Effector memory CD8-positive, alpha-beta T cell (primary cell): Measurements from ENCODE around the gene MAG.
A peak's percentile ranks its signal among the peaks of the same experiment; 100 is the strongest.

Experiments used
- ATAC-seq: fragments of 150-1000 bp; cut with Tn5 transposase; replicated peaks from 2 replicates; pipeline ENCODE4 v1.10.0; 2021; ENCODE audit warnings: mild to moderate bottlenecking, moderate library complexity
- DNase-seq, 3 experiments: peaks; one replicate each; pipeline ENCODE4 v3.0.0; 2021
- H3K27ac Mint-ChIP-seq, 2 donors: one replicate each; pipeline ENCODE4 v1.8.0; 2022; ENCODE audit warnings: mild to moderate bottlenecking in 2 of 2, mixed read lengths in 2 of 2, moderate library complexity in 2 of 2
- H3K27me3 Mint-ChIP-seq, 2 donors: one replicate each; pipeline ENCODE4 v1.8.0; 2022; ENCODE audit warnings: mixed read lengths in 2 of 2
- H3K36me3 Mint-ChIP-seq: one replicate; pipeline ENCODE4 v1.8.0; 2022; ENCODE audit warnings: mild to moderate bottlenecking, moderate library complexity, mixed read lengths; ENCODE audit not compliant: insufficient read depth
- H3K4me1 Mint-ChIP-seq, 2 donors: one replicate each; pipeline ENCODE4 v1.8.0; 2022; ENCODE audit warnings: low read depth in 2 of 2, mixed read lengths in 2 of 2
- H3K4me3 Mint-ChIP-seq, 2 donors: one replicate each; pipeline ENCODE4 v1.8.0; 2022; ENCODE audit warnings: mild to moderate bottlenecking in 2 of 2, mixed read lengths in 2 of 2, moderate library complexity in 2 of 2
- H3K9me3 Mint-ChIP-seq, 2 donors: one replicate each; pipeline ENCODE4 v1.8.0; 2022; ENCODE audit warnings: mixed read lengths in 2 of 2

The MAG gene

GRCh38 chr19:35293363-35293739 lies 1.4 kb downstream of the MAG start:
- no peak for DNase-seq
- Mint-ChIP-seq H3K4me3 (no peak overlapping the region), H3K4me1 (peaks cover 0 to 2% of the 10 kb centered on the region in 2 donors), H3K9me3 (no peaks in the 10 kb centered on the region), H3K27ac (no peak overlapping the region), H3K27me3 (peaks cover 0 to 12% of the 10 kb centered on the region in 2 donors), H3K36me3 (no peaks in the 10 kb centered on the region)
- no peak for ATAC-seq

- H3K4me3 Mint-ChIP-seq = no peak overlapping the region
- ATAC-seq (no peak), DNase-seq (no peak)
- no peak overlapping the region for H3K27ac Mint-ChIP-seq
- H3K9me3 Mint-ChIP-seq = no peaks in the 10 kb centered on the region
- H3K4me1 Mint-ChIP-seq = peaks cover 0 to 2% of the 10 kb centered on the region in 2 donors
- no peaks in the 10 kb centered on the region for H3K36me3 Mint-ChIP-seq
- peaks cover 0 to 12% of the 10 kb centered on the region in 2 donors for H3K27me3 Mint-ChIP-seq
These were observed 1.8 kb downstream of the MAG start for GRCh38 chr19:35293808-35294207.

DNA sequence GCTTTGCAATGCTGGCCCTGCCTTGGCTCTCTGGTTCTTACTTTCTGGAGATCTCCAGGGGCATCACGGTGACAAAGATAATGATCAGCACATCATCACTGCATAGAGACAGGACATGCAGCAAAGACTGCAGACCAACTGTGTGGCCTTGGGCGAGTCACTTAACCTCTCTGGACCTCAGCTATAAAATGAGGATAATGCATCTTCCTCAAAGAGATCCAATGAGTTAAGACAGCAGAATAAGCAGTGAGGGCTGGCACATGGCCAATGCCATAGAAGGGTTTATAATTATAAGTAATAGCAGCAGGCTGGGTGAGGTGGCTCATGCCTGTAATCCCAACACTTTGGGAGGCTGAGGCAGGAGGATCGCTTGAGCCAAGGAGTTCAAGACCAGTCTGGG lies 2.4 kb downstream of the MAG start:
- ATAC-seq = no peak
- Mint-ChIP-seq H3K4me3 (no peak overlapping the region), H3K27ac (no peak overlapping the region), H3K4me1 (peaks cover 0 to 2% of the 10 kb centered on the region in 2 donors), H3K9me3 (no peaks in the 10 kb centered on the region), H3K36me3 (no peaks in the 10 kb centered on the region), H3K27me3 (peaks cover 0 to 12% of the 10 kb centered on the region in 2 donors)
- DNase-seq = no peak

DNA sequence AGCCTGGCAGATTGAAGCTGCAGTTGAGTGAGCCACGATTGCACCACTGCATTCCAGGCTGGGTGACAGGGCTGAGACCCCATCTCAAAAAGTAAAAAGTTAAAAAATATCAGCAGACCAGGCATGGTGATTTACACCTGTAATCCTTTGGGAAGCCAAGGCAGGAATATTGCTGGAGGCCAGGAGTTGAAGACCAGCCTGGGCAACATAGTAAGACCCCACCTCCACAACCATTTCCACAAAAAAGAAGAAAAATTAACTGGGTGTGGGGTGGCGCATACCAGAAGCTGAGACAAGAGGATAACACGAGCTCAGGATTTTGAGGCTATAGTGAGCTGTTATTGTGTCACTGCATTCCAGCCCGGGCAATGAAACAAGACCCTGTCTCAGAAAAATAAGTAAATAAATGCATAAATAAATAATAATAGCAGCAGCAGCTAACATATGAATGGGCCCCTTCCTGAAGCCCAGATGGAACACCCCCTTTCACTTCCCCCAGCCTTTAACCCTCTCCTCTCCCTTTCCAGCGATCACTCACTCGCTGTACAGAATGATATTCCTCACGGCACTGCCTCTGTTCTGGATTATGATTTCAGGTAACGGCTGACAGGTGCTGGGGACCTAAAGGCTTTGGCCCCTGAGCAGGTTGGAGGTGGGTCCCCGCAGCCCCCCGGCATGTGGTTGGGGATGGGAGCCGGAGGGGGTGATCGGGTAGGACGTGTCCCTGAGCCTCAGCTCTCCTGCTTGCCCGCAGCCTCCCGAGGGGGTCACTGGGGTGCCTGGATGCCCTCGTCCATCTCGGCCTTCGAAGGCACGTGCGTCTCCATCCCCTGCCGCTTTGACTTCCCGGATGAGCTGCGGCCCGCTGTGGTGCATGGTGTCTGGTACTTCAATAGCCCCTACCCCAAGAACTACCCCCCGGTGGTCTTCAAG lies 3.2 kb downstream of the MAG start:
- DNase-seq (no peak), ATAC-seq (no peak)
- Mint-ChIP-seq H3K4me3 (no peak overlapping the region), H3K27me3 (peaks cover 0 to 12% of the 10 kb centered on the region in 2 donors), H3K4me1 (peaks cover 0 to 2% of the 10 kb centered on the region in 2 donors), H3K27ac (no peak overlapping the region), H3K9me3 (no peaks in the 10 kb centered on the region), H3K36me3 (no peaks in the 10 kb centered on the region)

DNA sequence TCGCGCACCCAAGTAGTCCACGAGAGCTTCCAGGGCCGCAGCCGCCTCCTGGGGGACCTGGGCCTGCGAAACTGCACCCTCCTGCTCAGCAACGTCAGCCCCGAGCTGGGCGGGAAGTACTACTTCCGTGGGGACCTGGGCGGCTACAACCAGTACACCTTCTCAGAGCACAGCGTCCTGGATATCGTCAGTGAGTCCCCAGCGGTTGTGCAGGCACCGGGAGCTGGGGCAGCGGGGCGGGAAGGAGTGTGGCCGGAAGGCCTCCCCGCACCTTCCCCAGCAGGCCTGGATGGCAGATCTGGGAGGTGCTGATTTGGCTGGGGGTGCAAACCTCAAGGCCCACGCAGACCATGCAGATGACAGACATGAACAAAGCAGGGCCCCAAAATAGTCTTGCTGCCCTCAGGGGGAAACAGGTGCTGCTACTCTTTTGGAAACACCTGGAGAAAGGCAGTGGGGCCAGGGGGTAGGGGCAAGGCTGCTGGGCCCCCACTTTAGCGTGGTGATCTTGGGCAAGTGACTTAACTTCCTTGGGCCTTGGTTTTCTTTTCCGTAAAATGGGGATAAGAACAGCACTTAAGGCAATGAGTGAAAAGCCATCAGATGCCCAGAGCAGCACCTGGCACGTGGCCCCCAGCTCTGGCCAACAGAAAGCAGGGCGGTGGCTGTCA lies 4.0 kb downstream of the MAG start:
- Mint-ChIP-seq H3K27me3 (peaks cover 0 to 7% of the 10 kb centered on the region in 2 donors), H3K4me3 (peak overlapping the region in 1 of 2 donors; percentile 23), H3K36me3 (no peaks in the 10 kb centered on the region), H3K9me3 (no peaks in the 10 kb centered on the region), H3K4me1 (peaks cover 0 to 2% of the 10 kb centered on the region in 2 donors), H3K27ac (no peak overlapping the region)
- DNase-seq (peak; percentile 16 to 27 (median 23)), ATAC-seq (peak; percentile 83)

- ATAC-seq (no peak), DNase-seq (no peak)
- no peak overlapping the region for H3K4me3 Mint-ChIP-seq
- H3K36me3 Mint-ChIP-seq = no peaks in the 10 kb centered on the region
- no peaks in the 10 kb centered on the region for H3K27me3 Mint-ChIP-seq
- no peaks in the 10 kb centered on the region for H3K9me3 Mint-ChIP-seq
- H3K27ac Mint-ChIP-seq = no peak overlapping the region
- peaks cover 0 to 2% of the 10 kb centered on the region in 2 donors for H3K4me1 Mint-ChIP-seq
These were observed 4.9 kb downstream of the MAG start for GRCh38 chr19:35296644-35297514.

- Mint-ChIP-seq H3K27ac (no peak overlapping the region), H3K36me3 (no peaks in the 10 kb centered on the region), H3K4me3 (no peak overlapping the region), H3K4me1 (peaks cover 0 to 2% of the 10 kb centered on the region in 2 donors), H3K9me3 (no peaks in the 10 kb centered on the region), H3K27me3 (no peaks in the 10 kb centered on the region)
- ATAC-seq (no peak), DNase-seq (no peak)
These were observed 5.5 kb downstream of the MAG start for GRCh38 chr19:35297515-35297848.

GRCh38 chr19:35297922-35298321 lies 6.0 kb downstream of the MAG start:
- H3K4me1 Mint-ChIP-seq = peaks cover 0 to 2% of the 10 kb centered on the region in 2 donors
- H3K27ac Mint-ChIP-seq = no peak overlapping the region
- no peak for ATAC-seq
- H3K9me3 Mint-ChIP-seq = no peaks in the 10 kb centered on the region
- no peaks in the 10 kb centered on the region for H3K36me3 Mint-ChIP-seq
- no peak for DNase-seq
- H3K4me3 Mint-ChIP-seq = no peak overlapping the region
- no peaks in the 10 kb centered on the region for H3K27me3 Mint-ChIP-seq

DNA sequence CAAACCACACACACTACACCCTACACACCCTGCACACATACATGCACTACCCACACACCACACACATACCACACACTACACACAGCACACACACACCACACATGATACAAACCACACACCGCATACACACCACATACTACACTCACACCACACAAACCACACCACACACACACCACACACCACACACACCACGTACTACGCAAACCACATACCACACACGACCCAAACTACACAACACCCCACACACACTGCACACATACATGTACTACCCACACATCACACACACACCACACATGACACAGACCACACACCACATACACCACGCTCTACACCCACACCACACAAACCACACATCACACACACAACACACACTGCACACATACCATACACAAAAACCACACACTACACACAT lies 6.6 kb downstream of the MAG start:
- DNase-seq (no peak), ATAC-seq (no peak)
- Mint-ChIP-seq H3K36me3 (no peaks in the 10 kb centered on the region), H3K4me1 (no peaks in the 10 kb centered on the region), H3K27me3 (no peaks in the 10 kb centered on the region), H3K27ac (no peak overlapping the region), H3K9me3 (no peaks in the 10 kb centered on the region), H3K4me3 (no peak overlapping the region)

- ATAC-seq (no peak), DNase-seq (no peak)
- no peaks in the 10 kb centered on the region for H3K4me1 Mint-ChIP-seq
- H3K36me3 Mint-ChIP-seq = no peaks in the 10 kb centered on the region
- H3K27me3 Mint-ChIP-seq = no peaks in the 10 kb centered on the region
- no peaks in the 10 kb centered on the region for H3K9me3 Mint-ChIP-seq
- no peak overlapping the region for H3K4me3 Mint-ChIP-seq
- no peak overlapping the region for H3K27ac Mint-ChIP-seq
These were observed 7.8 kb downstream of the MAG start for GRCh38 chr19:35299523-35300338.

GRCh38 chr19:35300339-35300649 lies 8.3 kb downstream of the MAG start:
- no peak overlapping the region for H3K27ac Mint-ChIP-seq
- H3K36me3 Mint-ChIP-seq = no peaks in the 10 kb centered on the region
- H3K9me3 Mint-ChIP-seq = no peaks in the 10 kb centered on the region
- DNase-seq = no peak
- no peak for ATAC-seq
- no peaks in the 10 kb centered on the region for H3K4me1 Mint-ChIP-seq
- H3K4me3 Mint-ChIP-seq = no peak overlapping the region
- no peaks in the 10 kb centered on the region for H3K27me3 Mint-ChIP-seq

- Mint-ChIP-seq H3K27me3 (no peaks in the 10 kb centered on the region), H3K9me3 (no peaks in the 10 kb centered on the region), H3K36me3 (no peaks in the 10 kb centered on the region), H3K27ac (no peak overlapping the region), H3K4me1 (no peaks in the 10 kb centered on the region), H3K4me3 (no peak overlapping the region)
- ATAC-seq = no peak
- DNase-seq = no peak
These were observed 10.0 kb downstream of the MAG start for GRCh38 chr19:35301961-35302360.

DNA sequence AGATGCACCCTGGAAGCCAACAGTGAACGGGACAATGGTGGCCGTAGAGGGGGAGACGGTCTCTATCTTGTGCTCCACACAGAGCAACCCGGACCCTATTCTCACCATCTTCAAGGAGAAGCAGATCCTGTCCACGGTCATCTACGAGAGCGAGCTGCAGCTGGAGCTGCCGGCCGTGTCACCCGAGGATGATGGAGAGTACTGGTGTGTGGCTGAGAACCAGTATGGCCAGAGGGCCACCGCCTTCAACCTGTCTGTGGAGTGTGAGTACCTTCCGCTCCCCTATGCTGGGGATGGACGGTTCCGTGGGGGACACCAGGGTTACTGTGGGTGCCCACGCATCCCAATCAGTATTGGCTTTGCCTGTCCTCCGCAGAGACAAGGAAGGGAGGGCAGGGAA lies 10.5 kb downstream of the MAG start:
- DNase-seq (no peak), ATAC-seq (no peak)
- Mint-ChIP-seq H3K9me3 (no peaks in the 10 kb centered on the region), H3K4me3 (no peak overlapping the region), H3K4me1 (no peaks in the 10 kb centered on the region), H3K36me3 (no peaks in the 10 kb centered on the region), H3K27ac (no peak overlapping the region), H3K27me3 (peaks cover 0 to under 1% of the 10 kb centered on the region in 2 donors)
